Osteoblast (primary cell): Measurements from ENCODE around the gene MOCS2. TPM values are rescaled to one million over a fixed set of nuclear protein-coding genes. Genes with fewer than 3 reads are reported as not detected.
A peak's percentile ranks its signal among the peaks of the same experiment; 100 is the strongest.

Experiments
- DNase-seq: peaks from one replicate; pipeline ENCODE4 v3.0.0; 2011; ENCODE audit warnings: low spot score, mixed read lengths; ENCODE audit not compliant: insufficient read length; ENCODE audit errors: missing footprints
- H2AFZ ChIP-seq: 2 replicates; pipeline ENCODE4 v1.6.0; 2011; ENCODE audit warnings: mild to moderate bottlenecking, low read length
- H3K27ac ChIP-seq: 2 replicates; pipeline ENCODE4 v1.5.1; 2011; ENCODE audit warnings: mild to moderate bottlenecking, low read depth, low read length, moderate library complexity
- H3K27me3 ChIP-seq: 2 replicates; pipeline ENCODE4 v1.6.0; 2012; ENCODE audit warnings: mild to moderate bottlenecking, control low read depth, inconsistent platforms, low read length, moderate library complexity; ENCODE audit not compliant: insufficient read depth
- H3K36me3 ChIP-seq: 2 replicates; pipeline ENCODE4 v1.5.1; 2011; ENCODE audit warnings: mild to moderate bottlenecking, low read length, control low read depth, moderate library complexity; ENCODE audit not compliant: insufficient read depth
- H3K4me1 ChIP-seq: 2 replicates; pipeline ENCODE4 v1.5.1; 2011; ENCODE audit warnings: mild to moderate bottlenecking, low read length, control low read depth, moderate library complexity; ENCODE audit not compliant: insufficient read depth
- H3K4me2 ChIP-seq: 2 replicates; pipeline ENCODE4 v1.6.0; 2011; ENCODE audit warnings: mild to moderate bottlenecking, low read length; ENCODE audit not compliant: insufficient read depth
- H3K4me3 ChIP-seq: fragments of 200-600 bp; sonication (generic); 3 replicates; pipeline ENCODE4 v1.5.1; 2012; ENCODE audit warnings: mild to moderate bottlenecking, low read length, inconsistent platforms; ENCODE audit not compliant: insufficient read depth
- H3K79me2 ChIP-seq: 2 replicates; pipeline ENCODE4 v1.6.0; 2012; ENCODE audit warnings: mild to moderate bottlenecking, low read length, control low read depth, inconsistent platforms; ENCODE audit not compliant: insufficient read depth
- H3K9me3 ChIP-seq: 2 replicates; pipeline ENCODE4 v1.5.1; 2011; ENCODE audit warnings: low read depth, low read length, control low read depth
- H4K20me1 ChIP-seq: 2 replicates; pipeline ENCODE4 v1.6.0; 2012; ENCODE audit warnings: mild to moderate bottlenecking, low read length, control low read depth; ENCODE audit not compliant: insufficient read depth
- total RNA-seq: library from RNA; depleted of rRNA; stranded (reverse); fragments of >200 nt; gene quantifications from 2 replicates; pipeline ENCODE4 v1.2.3, GENCODE V29; 2012
- TF ChIP-seq, protein P1 (sequence below): IDR thresholded peaks from 2 replicates; pipeline ENCODE4 v1.5.1; 2011; ENCODE audit warnings: mild to moderate bottlenecking, low read depth, low read length, moderate library complexity; ENCODE audit errors: extremely low read depth

The MOCS2 gene
- total RNA-seq, 1 donor, result 42.3 TPM

DNA sequence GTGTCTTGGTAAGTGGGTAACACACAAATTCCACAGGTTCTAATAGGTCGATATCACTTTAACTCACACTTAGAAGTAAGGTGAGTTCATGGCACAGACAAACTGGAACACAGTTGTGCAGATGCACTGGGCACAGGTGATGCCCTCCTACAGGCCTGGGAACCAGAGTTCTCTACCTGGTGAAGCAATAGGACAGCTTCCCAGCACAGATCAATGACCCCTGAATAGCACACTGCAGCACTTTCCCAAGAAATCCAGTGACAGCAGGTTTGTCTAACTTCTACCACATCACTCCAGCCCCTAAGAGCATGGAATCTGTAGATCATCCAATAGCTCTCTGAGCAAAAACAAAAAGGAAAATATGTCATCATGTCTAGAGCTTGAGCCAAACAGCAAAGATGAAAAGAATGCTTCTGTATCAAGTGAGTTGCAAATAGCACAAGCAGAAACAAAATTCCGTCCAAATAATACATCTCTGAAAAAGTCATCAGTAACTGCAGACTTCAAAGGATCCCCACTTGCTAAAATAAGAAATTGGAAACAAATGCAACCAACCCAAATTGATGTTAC, 33.5 kb downstream of the MOCS2 start:
- H3K4me2 ChIP-seq, result no peak overlapping the region
- H3K27me3 ChIP-seq, result no peaks in the 10 kb centered on the region
- H3K4me1 ChIP-seq, result peaks cover 7% of the 10 kb centered on the region
- H3K9me3 ChIP-seq, result no peaks in the 10 kb centered on the region
- DNase-seq, result no peak
- no peaks in the 10 kb centered on the region for H4K20me1 ChIP-seq
- H3K4me3 ChIP-seq, result no peak overlapping the region
- H3K79me2 ChIP-seq, result no peaks in the 10 kb centered on the region
- H3K27ac ChIP-seq, result no peak overlapping the region
- TF ChIP-seq, protein P1, sequence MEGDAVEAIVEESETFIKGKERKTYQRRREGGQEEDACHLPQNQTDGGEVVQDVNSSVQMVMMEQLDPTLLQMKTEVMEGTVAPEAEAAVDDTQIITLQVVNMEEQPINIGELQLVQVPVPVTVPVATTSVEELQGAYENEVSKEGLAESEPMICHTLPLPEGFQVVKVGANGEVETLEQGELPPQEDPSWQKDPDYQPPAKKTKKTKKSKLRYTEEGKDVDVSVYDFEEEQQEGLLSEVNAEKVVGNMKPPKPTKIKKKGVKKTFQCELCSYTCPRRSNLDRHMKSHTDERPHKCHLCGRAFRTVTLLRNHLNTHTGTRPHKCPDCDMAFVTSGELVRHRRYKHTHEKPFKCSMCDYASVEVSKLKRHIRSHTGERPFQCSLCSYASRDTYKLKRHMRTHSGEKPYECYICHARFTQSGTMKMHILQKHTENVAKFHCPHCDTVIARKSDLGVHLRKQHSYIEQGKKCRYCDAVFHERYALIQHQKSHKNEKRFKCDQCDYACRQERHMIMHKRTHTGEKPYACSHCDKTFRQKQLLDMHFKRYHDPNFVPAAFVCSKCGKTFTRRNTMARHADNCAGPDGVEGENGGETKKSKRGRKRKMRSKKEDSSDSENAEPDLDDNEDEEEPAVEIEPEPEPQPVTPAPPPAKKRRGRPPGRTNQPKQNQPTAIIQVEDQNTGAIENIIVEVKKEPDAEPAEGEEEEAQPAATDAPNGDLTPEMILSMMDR, result no peak
- H3K36me3 ChIP-seq, result peaks cover 8% of the 10 kb centered on the region
- no peak overlapping the region for H2AFZ ChIP-seq

DNA sequence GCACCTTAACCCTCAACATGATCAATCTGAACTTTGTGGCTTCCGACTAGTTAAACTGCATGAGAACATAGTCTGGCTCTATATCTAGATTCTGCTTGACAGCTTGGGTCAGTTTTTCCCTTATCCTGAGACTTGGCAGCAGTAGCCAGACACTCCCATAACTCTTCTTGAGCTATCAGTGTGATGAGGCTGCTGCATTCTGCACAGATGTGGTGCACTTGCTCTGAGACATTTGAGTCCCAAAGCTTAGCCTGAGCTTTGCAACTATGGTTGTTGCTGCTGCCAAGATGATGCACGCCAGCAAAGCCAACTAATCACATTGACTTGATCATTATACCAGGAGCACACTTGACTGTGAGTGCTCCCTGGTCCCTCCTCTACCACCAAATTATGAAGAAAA, 36.2 kb downstream of the MOCS2 start:
- H3K79me2 ChIP-seq, result no peaks in the 10 kb centered on the region
- TF ChIP-seq, protein P1, result no peak

DNA sequence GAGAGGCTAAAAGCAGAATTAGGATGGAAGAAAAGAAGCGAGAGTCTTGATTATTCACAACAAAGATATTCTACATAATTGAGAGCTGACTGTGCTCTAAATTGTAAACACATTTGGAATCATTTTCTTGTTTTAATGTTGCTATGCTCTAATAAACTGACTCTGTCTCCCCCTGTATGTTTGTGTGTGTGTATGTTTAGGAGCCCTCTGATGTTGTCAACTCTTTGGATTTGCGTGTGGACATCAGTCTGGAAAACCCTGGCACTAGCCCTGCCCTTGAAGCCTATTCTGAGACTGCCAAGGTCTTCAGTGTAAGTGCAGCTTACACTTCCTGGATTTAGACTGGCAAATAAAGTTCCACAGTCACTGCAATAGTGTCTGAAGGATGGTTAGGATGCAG, 37.8 kb downstream of the MOCS2 start:
- Histone ChIP-seq H3K27me3 (no peaks in the 10 kb centered on the region), H3K36me3 (peaks cover 8% of the 10 kb centered on the region), H3K4me2 (no peak overlapping the region), H3K27ac (peak overlapping the region; percentile 49), H3K9me3 (no peaks in the 10 kb centered on the region), H3K79me2 (no peaks in the 10 kb centered on the region), H3K4me3 (no peak overlapping the region), H4K20me1 (no peaks in the 10 kb centered on the region), H3K4me1 (peaks cover 31% of the 10 kb centered on the region), H2AFZ (peak overlapping the region; percentile 58)
- TF ChIP-seq, protein P1, result no peak
- DNase-seq, result no peak

More for the DNA sequence above, 36.2 kb downstream of the MOCS2 start:
- Histone ChIP-seq H3K4me1 (peaks cover 18% of the 10 kb centered on the region), H3K27ac (no peak overlapping the region), H3K9me3 (no peaks in the 10 kb centered on the region), H3K4me3 (no peak overlapping the region), H2AFZ (no peak overlapping the region), H3K27me3 (no peaks in the 10 kb centered on the region), H3K36me3 (peaks cover 8% of the 10 kb centered on the region), H4K20me1 (no peaks in the 10 kb centered on the region), H3K4me2 (no peak overlapping the region)
- no peak for DNase-seq

GRCh38 chr5:53071298-53071697, 38.3 kb downstream of the MOCS2 start:
- Histone ChIP-seq H3K9me3 (no peaks in the 10 kb centered on the region), H3K4me1 (peaks cover 31% of the 10 kb centered on the region), H3K4me3 (no peak overlapping the region), H3K27me3 (no peaks in the 10 kb centered on the region), H3K27ac (peak overlapping the region; percentile 49), H3K4me2 (no peak overlapping the region), H3K36me3 (peaks cover 8% of the 10 kb centered on the region), H3K79me2 (no peaks in the 10 kb centered on the region), H2AFZ (peak overlapping the region; percentile 58), H4K20me1 (no peaks in the 10 kb centered on the region)
- DNase-seq, result no peak
- TF ChIP-seq, protein P1, result no peak
